Activated CD8-positive, alpha-beta memory T cell treated with anti-CD3 and anti-CD28 coated beads, Interleukin-2, amount 50 U/mL, for 1 hour (primary cell): ENCODE measurements around the gene PPP2R5C.
"Not testable (repeated sequence)": the region's sequence is repeated elsewhere in the genome, so short reads cannot be mapped to it uniquely, and the experiment has no call there.

Experiments used
- DNase-seq: peaks from one replicate; pipeline ENCODE4 v3.0.0-alpha.2; 2020; ENCODE audit errors: extremely low read depth

PPP2R5C gene

GRCh38 chr14:101781240-101782061 is 19.9 kb downstream of the PPP2R5C start:
- no peak for DNase-seq

- DNase-seq: no peak
These were observed 21.9 kb downstream of the PPP2R5C start for GRCh38 chr14:101783260-101784016.

DNA sequence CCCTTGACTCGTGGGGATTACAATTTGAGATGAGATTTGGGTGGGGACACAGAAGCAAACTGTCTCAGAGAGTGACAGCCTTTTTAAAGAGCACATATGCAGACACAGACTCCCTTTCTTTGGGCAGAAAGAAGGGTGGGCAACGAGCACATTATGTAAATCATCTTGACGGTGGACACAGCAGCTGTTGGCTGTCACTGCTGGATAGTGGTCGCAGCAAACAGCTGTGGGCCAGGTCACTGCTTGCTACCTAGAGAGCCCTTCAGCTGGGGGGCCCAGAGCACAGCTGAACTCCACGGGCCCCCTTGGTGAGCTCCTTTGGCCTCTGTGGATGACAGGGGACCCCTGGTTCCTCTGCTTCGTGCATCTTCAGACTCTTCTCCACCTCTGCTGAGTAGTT is 23.1 kb downstream of the PPP2R5C start:
- DNase-seq: no peak

DNA sequence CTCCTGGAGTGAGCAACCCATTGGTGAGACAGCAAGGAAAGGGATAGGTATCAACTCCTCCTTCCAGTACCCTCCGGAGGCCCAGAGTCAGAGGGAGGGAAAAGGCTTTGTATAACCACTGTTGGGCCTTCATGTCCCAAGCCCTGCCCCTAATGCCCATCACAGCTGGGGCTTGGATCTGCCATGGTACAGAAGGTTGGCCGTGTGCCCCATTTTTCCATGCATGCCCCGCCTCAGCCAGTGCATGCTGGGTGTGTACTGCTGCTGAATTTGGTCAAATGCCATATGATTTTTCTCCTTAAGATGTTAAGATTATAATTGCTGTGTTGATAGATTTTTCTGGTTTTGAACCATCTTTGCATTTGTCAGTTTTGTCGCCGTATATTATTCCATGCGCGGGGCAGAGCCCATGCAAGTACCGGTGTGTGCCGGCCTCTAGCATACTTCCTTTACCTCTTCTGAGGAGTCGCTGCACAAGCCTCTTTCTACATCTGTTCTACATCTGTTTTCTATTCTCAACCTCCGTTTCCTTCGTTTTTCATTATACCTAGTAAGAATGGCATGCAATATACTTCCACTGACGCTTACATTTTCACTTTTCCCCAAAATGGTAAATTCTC is 26.6 kb downstream of the PPP2R5C start:
- no peak for DNase-seq

DNA sequence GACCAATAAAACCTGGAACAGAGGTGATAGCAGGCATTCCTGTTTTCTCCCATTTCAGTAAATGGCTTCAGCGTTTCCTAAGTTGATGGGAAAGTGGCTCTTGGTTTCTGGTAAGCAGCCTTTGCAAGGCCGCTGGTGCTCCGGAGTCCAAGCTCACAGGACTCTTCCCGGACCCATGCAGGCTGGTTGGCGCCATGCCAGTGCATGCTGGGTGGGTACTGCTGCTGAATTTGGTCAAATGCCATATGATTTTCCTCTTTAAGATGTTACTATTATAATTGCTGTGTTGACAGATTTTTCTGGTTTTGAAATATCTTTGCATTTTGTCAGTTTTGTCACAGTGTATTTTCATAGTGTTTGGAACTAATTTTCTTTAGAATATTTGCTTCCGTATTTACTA is 27.7 kb downstream of the PPP2R5C start:
- DNase-seq: no peak

GRCh38 chr14:101790232-101790631 is 28.7 kb downstream of the PPP2R5C start:
- DNase-seq: no peak

DNA sequence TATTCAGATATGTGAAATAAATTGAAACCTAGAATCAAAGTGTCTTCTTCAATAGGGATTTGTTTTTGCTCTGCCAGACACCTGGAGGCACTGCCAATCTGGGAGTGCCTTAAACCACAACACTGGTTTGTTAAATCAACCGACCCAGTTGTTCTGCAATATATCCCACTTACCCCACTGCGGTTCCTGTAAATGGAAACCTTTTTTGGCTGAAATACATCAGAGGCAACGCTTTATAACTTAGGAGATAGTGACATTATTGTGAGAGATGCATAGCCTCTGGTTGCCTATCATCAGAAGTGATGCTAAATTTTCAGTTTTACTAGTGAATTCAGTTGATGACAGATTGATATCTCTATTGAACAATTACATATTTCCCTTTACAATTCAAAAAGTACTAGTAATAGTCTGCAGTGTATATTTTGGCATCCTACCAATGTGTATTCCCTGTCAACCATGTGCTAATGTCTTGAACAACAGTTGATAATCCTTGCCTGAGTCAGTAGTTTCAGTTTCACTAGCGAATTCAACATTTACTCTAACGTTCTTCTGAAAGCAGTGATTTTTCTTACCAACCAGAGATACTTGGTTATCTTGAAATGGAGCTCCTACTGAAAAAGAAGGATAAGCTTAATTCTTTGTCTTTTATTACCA is 30.5 kb downstream of the PPP2R5C start:
- DNase-seq: no peak

- no peak for DNase-seq
These were observed 34.5 kb downstream of the PPP2R5C start for GRCh38 chr14:101796016-101796415.

GRCh38 chr14:101796479-101796878 is 35.0 kb downstream of the PPP2R5C start:
- no peak for DNase-seq

GRCh38 chr14:101797856-101798255 is 36.3 kb downstream of the PPP2R5C start:
- no peak for DNase-seq

DNA sequence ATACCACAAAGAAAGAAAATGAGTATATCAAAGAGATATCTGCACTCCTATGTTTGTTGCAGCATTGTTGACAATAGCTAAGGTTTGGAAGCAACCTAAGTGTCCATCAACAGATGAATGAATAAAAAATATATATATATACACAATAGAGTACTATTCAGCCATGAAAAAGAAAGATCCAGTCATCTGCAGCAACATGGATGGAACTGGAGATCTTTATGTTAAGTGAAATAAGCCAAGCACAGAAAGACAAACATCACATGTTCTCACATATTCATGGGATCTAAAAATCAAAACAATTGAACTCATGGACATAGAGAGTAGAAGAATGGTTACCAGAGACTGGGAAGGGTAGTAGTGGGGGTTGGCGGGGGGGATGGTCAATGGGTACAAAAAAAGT is 42.9 kb downstream of the PPP2R5C start:
- DNase-seq: not testable (repeated sequence)

DNA sequence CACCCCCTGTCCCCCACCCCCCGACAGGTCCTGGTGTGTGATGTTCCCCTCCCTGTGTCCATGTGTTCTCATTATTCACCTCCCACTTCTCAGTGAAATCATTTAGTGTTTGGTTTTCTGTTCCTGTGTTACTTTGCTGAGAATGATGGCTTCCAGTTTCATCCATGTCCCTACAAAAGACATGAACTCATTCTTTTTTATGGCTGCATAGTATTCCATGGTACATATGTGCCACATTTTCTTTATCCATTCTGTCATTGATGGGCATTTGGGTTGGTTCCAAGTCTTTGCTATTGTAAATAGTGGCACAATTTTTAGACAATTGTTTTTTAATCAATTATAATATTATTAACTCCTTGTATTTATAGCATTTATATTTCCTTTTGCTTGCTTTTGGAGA is 44.7 kb downstream of the PPP2R5C start:
- not testable (repeated sequence) for DNase-seq

DNA sequence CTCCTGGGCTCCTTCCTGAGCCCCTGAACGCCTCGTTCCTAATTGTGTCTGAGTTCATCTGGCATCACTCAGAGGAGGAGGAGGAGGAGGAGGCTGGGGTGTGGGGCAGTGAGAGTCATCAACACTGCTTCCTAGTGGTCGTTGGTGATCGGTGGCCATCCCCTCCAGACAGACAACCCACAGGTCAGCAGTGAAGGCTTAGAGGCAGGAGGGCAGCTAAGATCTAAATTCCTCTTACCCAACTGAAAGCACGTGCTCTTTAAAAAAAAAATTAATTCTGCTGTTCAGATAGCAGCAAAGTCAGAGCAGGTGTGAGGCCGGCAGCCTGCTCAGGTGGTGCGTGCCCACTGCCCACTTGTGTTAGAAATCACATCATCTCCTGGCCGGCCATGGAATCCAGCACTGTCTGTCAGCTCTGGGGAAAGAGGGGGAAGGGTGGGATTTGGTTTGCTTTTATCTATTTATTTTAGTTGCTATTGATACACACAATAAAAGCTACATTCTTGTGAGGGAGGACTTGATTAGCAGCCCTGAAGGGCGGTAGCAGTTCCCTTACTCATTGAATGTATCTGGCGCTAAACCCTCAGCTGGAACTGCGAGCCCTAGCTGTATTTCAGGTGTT is 46.6 kb downstream of the PPP2R5C start:
- DNase-seq: no peak

DNA sequence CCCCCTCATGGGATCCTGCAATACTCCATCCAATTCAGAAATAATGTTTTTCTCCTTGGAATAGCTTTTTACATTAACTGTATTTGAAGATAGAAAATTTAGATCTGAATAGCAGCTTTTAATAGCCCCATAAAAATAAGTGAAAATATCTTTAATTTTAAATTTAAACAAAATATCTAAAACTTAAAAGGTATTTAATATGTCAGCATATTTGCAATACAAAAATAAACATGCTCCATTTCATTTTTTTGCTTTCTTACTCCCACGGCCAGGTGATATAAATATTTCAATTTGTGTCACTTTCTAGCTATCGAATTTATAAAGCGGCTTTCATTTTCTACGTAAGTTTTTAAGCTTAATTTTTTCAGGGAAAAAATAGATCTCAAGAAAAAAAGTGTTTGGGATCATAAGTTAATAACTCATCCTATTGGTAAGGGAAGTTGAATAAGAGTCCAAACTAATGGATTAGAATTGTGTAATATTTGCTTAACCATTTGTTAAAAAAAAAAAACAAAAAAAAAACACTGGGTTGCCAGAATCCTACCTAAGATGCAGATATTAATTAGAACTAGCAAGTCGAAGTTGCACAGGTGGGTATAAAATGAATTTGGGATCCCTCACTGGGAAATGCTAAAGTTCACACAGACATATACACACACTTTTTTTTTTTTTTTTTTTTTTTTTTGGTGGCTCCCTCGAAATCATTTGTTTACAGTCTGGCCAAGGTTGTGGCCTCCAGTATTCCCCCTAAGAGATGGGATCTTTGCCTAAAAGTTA is 47.6 kb downstream of the PPP2R5C start:
- no peak for DNase-seq

GRCh38 chr14:101809671-101810514 is 48.4 kb downstream of the PPP2R5C start:
- peak; percentile 87 for DNase-seq

DNA sequence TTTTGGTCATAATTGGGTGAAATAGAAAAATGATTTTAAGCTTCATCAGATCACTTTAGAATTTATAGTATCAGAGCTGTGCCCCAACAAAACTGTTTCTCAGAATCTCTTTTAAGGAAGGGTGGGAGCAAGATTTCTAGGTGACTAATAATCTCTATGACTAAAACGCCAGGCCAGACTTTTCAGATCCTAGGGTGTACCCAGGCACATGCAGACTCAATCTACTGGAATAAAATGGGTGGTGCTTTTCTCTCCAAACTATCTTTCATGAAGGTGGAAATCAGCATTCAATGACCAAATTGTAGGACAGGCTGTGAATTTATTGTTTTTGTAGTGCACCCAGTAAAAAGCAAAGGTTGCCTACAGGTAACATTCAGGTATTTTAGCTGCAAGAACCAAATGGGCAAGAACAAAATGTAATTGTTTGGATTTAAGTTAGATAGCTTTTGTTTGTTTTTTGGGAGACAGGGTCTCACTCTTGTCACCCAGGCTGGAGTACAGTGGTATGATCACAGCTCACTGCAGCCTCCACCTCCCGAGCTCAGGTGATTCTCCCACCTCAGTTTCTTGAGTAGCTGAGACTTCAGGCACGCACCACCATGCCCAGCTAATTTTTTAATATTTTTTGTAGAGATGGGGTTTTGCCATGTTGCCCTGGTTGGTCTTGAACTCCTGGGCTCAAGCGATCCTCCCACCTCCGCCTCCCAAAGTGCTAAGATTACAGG is 49.5 kb downstream of the PPP2R5C start:
- no peak for DNase-seq

DNA sequence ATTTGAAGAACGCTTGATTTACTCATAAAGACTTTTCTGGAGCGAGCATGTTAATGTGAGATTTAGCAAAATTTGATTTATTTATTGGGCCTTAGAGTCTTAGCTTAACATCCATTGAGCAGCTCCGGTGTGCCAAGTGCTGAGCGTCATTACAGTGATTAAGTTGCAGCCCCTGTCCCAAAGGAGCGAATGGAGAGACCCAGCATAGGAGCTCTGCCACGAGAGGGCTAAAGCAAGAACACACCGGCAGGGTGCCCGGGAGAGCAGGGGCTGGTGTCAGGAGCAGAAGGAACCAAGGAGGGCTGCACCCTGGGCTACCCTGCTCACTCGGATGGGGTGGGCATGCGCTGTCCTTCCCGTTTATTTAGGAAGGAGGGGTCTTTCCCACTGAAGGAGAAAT is 50.6 kb downstream of the PPP2R5C start:
- no peak for DNase-seq

DNA sequence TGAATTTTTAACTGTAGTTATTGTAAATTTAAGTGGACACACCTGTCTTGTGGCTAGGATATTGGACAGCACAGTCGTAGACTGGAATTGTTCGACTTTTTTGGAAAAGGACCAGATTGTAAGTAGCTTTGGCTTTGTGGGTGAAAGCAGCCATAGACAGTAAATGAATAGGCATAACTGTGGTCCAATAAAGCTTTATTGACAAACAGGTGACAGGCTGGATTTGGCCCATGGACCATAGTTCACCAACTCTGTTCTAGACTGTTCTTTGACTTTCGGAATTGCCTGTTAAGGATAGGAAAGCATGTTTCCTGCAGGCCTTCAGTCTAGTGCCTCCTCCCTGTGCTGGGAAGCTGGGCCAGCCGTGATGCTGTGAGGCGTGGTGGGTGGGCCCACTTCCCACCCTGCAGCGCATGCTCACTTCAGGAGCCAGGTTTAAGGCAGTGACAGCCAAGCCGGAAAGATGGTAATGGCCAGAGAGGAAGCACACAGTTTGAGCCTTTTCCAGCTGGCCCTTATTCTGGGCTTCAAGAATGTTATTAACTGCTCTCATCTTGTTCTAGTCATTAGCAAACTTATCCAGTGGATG is 51.8 kb downstream of the PPP2R5C start:
- no peak for DNase-seq

DNA sequence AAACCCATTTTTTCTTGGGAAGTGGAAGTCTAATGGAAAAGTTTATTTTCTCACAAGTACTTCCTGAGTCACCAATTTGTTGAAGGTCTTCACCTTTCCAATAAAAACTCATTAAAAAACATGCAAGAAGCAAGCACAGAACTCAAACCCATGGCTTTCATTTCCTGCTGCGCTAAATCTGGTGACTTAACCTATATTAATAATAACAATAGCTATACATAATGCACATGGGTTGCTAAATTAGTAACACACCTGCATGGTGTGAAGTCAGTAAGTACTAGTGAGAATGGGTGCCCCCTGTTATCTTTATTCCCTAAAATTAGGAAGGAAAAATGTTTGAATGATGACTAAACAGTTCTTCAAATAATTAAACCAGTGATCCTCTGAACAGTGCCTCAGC is 52.3 kb downstream of the PPP2R5C start:
- DNase-seq: no peak
